ENCODE results near the gene U2AF2. TPM values are rescaled to one million over a fixed set of nuclear protein-coding genes. Genes with fewer than 3 reads are reported as not detected.

U2AF2 gene
- total RNA-seq, 2 experiments from 2014 or later: 211 to 264 TPM

GRCh38 chr19:55653651-55654322, 1.0 kb upstream of the U2AF2 start:
- TF ChIP-seq CTCF (conservative IDR thresholded peaks at IDR 0.05; ENCODE audit: low read length) (peak; percentile 96), EZH2phosphoT487 (IDR thresholded peaks at IDR 0.05; ENCODE audit: borderline replicate concordance, low read depth, low read length) (no peak)
- H3K9me2 ChIP-seq (ENCODE audit: insufficient read depth, low read length): no peaks in the 10 kb centered on the region
- peaks cover 40% of the 10 kb centered on the region for H3K79me2 ChIP-seq (ENCODE audit: insufficient read depth, low read depth, low read length)
- peak overlapping the region; percentile 90 for H3K27ac ChIP-seq (ENCODE audit: low read depth, low read length, poor library complexity, severe bottlenecking)
- ChIA-PET POLR2A (interaction anchor here (0.6 to 1.1 kb wide), 6 partner anchors 8 to 176 kb away, joined by 3 to 4 read pairs (median 3); partner anchors contain the start of genes ZNF581 and ZNF784), CTCF (ENCODE audit: unreplicated experiment) (interaction anchor here (0.6 to 1.6 kb wide), 2 partner anchors 13 to 21 kb away, joined by 3 to 4 read pairs; partner anchors contain the start of gene ZNF580)
- intact Hi-C loops (cut with micrococcal nuclease; ENCODE audit: unreplicated experiment): loop anchor here (2.0 kb wide), 1 partner anchor 25 kb away; no protein-coding TSS in a partner anchor
- H3K4me2 ChIP-seq (ENCODE audit: low read length): peak overlapping the region; percentile 67
- H3K36me3 ChIP-seq (ENCODE audit: insufficient read depth, low read length): peaks cover 64% of the 10 kb centered on the region
- H2AFZ ChIP-seq (ENCODE audit: low read length): peak overlapping the region; percentile 20; the same call in 1 of the 2 replicates
- H3K9me3 ChIP-seq (ENCODE audit: low read length): no peaks in the 10 kb centered on the region
- H3K4me1 ChIP-seq (ENCODE audit: insufficient read depth, low read length, poor library complexity, severe bottlenecking): peaks cover 29% of the 10 kb centered on the region
- peak overlapping the region; percentile 87 for H3K4me3 ChIP-seq (ENCODE audit: low read depth, low read length, poor library complexity, severe bottlenecking)
- peaks cover 29% of the 10 kb centered on the region for H4K20me1 ChIP-seq (ENCODE audit: insufficient read depth, low read length)
- BruUV-seq (replicated peaks): TSS peak; percentile 73
- DNase-seq (ENCODE audit: low spot score): peak; percentile 98

- peak; percentile 100 for DNase-seq (ENCODE audit: low spot score)
- peaks cover 35% of the 10 kb centered on the region for H4K20me1 ChIP-seq (ENCODE audit: insufficient read depth, low read length)
- no TSS peak for BruUV-seq (replicated peaks)
- TF ChIP-seq CTCF (conservative IDR thresholded peaks at IDR 0.05; ENCODE audit: low read length) (no peak), EZH2phosphoT487 (IDR thresholded peaks at IDR 0.05; ENCODE audit: borderline replicate concordance, low read depth, low read length) (no peak)
- peaks cover 43% of the 10 kb centered on the region for H3K79me2 ChIP-seq (ENCODE audit: insufficient read depth, low read depth, low read length)
- H3K4me2 ChIP-seq (ENCODE audit: low read length): peak overlapping the region; percentile 68
- CTCF ChIA-PET (ENCODE audit: unreplicated experiment): interaction anchor here (0.6 to 1.6 kb wide), 3 partner anchors 21 to 186 kb away, joined by 3 to 5 read pairs (median 3); no protein-coding TSS in a partner anchor
- POLR2A ChIA-PET: interaction anchor here (0.6 to 1.1 kb wide), 6 partner anchors 9 to 176 kb away, joined by 3 to 4 read pairs (median 3); partner anchors contain the start of genes ZNF581 and ZNF784
- peak overlapping the region; percentile 90 for H3K27ac ChIP-seq (ENCODE audit: low read depth, low read length, poor library complexity, severe bottlenecking)
- H3K4me3 ChIP-seq (ENCODE audit: low read depth, low read length, poor library complexity, severe bottlenecking): peak overlapping the region; percentile 87
- peak overlapping the region; percentile 20; the same call in 1 of the 2 replicates for H2AFZ ChIP-seq (ENCODE audit: low read length)
- peaks cover 29% of the 10 kb centered on the region for H3K4me1 ChIP-seq (ENCODE audit: insufficient read depth, low read length, poor library complexity, severe bottlenecking)
- H3K9me2 ChIP-seq (ENCODE audit: insufficient read depth, low read length): no peaks in the 10 kb centered on the region
- intact Hi-C loops (cut with micrococcal nuclease; ENCODE audit: unreplicated experiment): loop anchor here (2.0 kb wide), 1 partner anchor 24 kb away; no protein-coding TSS in a partner anchor
- peaks cover 70% of the 10 kb centered on the region for H3K36me3 ChIP-seq (ENCODE audit: insufficient read depth, low read length)
- no peaks in the 10 kb centered on the region for H3K9me3 ChIP-seq (ENCODE audit: low read length)
These were observed 440 bp upstream of the U2AF2 start for GRCh38 chr19:55654323-55654867.

Measured in OCI-LY7 (cell line).